Measurements from ENCODE around the gene FREM2.
A peak's percentile ranks its signal among the peaks of the same experiment; 100 is the strongest.

Gene FREM2

DNA sequence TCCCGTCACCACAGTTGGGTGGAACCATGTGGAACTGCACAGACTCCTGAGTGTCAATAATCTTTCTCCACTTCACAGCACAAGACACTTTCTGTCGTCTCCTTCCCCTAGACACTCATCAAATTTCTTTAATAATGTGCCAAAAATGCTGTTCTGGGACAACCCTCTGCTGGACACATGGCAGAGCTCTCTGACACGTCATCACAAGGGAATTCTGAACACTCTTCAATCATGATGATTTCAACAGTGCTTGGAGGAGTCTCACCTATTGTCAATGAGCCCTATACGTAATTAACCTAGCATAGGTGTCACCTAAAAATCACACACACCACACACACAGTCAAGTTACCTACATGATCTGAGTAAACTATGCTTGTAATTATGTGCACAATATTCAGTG lies 162.4 kb downstream of the FREM2 start:
- no peak for DNase-seq

DNA sequence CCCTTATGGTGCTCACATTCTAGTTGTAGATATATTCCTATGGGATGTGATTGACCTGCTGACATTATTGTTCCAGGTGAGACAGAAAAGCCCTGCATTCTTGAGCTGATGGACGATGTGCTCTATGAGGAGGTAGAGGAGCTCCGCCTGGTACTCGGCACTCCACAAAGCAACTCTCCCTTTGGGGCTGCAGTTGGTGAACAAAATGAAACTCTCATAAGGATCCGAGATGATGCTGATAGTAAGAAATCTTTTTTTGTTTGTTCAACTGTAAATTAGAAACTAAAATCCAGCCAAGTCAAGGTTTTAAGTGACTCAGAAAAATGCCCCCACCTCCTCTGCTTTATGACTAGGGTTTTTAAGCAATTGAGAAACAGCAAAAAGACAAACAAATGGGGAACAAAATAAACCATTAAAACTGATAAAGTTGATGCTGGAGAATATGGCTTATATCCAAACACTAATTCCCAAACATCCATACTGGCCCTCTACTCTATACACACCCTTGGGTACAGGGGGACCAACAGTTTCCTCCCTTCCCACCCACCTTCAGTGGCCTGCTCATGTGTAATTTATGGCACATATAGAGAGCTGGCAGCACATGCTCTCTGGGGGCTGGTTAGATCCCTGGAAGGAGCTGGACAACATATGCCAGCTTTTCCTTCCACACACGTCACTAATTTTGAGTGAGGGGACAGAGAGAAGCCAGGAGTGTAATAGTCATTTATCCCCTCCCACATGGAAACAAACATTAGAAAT lies 164.2 kb downstream of the FREM2 start:
- no peak for DNase-seq

DNA sequence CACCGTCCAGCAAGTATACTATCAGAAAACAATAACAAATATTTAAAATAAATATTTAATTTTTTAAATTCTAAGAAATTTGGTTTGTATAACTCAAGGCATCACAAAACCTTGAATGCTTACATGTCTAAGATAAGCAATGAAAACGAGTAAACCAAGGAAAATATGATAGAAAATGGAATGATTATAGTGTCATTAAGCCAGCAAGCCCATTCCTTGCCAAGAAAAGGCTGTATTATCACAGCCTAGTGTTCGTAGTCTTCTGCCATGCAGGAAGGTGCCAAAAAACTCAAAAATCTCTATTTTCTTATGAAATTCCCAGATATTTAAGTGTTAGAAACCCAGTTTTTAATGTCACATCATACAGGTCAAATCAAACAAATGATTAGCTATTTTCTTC lies 167.3 kb downstream of the FREM2 start:
- no peak for DNase-seq

DNA sequence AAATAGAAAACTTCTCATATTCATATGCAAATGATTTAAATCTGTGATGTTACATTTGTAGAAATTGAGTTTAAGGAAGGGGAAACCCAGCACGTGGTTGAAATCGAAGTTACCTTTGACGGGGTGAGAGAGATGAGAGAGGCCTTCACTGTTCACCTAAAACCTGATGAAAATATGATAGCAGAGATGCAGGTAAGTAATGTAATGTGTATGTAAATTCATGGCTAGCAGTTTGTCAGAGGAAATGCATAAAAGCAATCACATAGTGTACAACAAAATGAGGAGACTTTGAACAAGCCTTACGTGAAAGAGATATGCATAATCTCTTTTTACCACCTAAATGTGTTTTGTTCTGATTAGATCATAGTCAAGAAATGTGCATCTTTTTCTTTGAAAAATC lies 169.2 kb downstream of the FREM2 start:
- DNase-seq, result no peak

DNA sequence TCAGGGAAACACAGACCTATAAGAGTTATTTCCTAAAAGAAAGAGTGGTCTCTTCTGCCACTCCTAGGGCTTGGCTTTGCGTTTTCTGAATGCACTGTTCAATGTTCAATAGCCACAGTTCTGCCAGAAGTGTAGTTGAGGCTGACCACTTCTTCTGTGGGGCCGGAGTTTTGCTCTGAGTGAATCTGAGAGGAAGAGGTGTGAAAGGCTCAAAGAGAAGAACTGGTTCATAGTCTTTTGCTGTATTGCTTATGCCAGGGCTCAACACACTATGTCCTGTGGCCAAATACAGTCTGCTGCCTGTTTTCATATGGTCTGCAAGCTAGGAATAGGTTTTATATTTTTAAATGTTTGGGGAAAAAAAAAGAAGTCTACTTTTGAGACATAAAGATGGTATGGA lies 175.6 kb downstream of the FREM2 start:
- DNase-seq, result no peak

DNA sequence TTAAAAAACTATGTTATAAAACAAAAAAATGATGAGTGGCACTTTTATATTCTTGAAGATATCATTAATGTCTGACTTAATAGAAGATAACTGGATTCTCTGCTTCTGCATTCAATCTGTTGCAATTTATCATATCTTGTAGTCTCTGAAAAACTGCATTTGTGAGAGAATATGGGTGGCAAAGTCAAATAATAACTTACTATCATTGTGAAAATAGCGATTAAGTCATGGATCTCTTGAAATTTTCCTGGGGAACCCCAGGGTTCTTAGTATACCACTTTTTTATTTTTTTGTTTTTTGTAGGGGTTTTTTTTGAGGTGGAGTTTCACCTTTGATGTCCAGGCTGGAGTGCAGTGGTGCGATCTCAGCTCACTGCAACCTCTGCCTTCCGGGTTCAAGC lies 176.7 kb downstream of the FREM2 start:
- DNase-seq, result no peak

DNA sequence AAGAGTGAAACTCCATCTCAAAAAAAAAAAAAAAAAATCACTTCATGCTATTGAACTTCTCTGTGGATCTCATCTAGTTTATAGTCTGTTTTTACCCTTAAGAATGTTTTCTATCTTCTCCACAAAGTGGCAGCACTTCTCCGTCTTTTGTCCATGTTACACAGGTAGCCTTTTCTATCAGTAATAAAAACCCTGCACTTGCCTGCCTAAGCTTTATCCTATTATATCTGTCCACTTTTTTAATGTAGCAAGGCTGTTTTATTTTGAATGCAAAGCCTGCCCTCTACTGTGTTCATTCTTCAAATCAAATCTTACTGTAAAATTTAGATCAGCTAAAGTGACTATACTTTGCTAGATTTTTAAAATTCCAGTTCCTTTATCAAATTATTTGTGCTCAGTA lies 179.8 kb downstream of the FREM2 start:
- no peak for DNase-seq

DNA sequence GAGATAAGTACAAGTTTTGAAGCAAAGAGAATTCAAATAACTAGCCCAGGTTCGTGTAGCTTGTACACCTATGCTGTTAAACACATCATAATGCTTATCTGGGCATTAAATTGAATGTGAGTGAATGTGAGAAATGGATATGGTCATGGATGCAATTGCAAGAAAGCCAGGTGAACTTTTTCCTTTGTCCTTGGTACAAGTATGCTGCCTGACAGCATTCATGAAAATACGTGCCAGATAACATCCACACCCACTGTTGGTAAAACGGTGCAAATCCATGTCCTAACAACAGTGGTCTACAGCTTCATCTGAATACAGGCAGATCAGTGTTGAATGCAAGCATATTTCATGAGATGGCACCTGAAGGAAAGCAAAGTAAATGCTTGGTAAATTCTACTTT lies 181.5 kb downstream of the FREM2 start:
- DNase-seq, result no peak

DNA sequence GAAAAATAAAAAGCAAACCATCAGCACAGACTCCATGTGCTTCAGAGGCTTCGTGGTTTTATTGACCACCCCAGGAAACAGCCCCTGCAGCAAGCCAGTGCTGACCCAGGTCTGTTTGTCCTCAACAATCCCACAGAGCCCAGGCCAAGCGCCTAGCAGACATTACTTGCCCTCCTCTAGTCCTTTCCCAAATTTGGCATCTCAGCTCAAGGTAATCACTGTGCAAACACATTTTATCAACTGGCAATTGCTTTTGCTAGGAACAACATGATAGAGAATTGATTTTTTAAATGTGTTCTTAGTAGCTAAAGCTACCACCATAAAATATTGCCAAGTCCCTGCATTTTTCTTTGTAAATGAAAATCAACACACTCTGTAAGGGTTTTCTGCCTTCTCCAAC lies 182.0 kb downstream of the FREM2 start:
- DNase-seq, result no peak

DNA sequence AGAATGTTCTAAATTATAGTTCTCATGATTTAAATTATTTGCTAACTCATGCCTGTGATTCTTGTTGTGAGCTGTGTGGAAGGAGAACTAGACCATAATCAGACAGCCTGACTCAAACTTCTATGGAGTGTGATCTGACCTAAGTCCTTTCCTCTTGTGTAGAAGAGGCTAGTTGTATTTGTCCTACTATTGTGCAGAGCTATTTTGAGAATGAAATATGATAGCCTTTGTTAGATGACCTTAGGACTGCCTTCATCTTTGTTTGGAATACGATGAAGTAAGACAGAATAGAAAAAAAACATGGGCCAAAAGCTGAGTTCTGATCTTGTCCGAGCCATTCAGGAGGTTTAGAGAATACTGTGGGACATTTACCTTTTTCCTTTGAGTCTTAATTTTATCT lies 184.4 kb downstream of the FREM2 start:
- DNase-seq, result no peak

DNA sequence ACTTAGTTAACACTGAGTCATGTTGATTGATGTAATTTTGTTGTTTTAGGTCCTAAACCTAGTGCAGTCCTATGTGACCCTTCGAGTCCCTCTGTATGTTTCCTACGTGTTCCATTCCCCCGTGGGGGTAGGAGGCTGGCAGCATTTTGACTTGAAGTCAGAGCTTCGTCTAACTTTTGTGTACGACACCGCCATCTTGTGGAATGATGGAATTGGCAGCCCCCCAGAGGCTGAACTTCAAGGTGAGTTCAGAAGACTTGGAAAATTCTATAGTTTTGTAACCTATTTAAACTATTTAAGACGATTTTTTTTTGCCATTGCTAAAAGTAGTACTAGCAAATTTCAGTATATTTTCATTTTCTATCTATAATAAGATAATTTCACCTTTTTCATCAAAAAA lies 185.8 kb downstream of the FREM2 start:
- peak; percentile 6 for DNase-seq

DNA sequence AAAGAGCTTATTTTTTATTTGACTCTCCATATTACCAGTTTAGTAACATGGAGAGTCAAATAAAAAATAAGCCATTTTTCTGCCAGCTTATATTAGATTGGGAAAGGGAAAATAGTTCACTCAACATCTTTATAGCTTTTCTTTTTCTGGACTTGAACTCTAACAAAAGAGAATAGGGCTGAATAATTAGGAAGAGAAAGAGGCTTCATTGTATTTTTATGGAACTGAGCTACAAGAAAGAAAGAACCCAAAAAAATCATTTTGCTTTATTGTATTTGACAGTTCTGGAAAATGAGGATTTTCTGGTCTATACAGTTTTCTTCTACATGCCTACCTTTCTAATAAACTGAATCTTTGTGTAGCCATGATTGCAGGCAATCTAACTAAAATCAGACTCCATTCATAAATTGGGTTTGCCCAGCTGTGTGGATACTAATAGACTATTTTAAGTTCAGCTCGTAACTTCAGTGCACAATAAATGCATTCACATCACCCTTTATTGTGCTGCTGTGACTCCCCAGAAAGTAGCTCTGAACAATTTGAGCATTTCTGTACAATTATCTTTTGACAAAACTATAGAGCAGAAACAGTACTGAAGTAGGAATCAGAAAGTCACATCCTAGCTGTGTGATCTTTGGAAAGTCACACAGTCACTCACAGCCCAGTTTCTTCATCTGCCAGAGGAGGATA lies 188.5 kb downstream of the FREM2 start:
- no peak for DNase-seq

DNA sequence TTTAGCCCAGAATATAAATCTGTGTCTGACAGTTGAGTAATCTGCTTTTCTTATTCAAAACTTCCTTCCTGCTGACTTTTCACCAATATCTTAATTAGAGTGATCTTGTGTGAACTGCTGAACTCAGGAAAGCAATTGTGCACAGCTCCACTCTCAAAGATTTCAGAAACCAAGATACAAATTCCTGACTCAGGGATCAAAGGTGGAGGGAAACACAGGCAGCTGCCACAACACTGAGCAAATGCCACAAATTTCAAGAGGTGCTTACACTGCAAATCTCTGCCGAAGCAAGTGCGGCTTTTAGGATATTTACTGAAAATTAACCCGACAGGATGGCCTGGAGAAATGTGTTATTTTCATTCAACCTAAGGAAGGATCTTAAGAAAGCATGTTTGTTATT lies 192.4 kb downstream of the FREM2 start:
- DNase-seq, result no peak

DNA sequence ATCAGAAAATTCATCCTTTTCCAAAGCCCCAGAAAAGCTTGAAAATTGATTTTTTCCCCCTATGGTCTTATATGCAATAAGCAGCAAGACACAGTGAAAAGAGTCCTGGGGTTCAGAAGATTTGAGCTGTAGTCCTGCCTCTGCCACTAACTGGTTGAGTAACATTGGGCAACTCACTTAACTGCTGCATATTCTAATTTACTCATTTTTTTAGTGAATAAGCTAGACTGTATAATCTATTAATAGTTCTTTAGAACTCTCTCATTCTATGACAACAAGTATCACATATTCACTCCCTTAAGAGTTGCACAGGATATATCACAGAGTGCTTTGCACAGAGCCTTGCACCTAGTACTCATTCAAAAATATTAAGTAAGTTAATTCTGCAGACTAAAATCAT lies 192.9 kb downstream of the FREM2 start:
- DNase-seq, result no peak

DNA sequence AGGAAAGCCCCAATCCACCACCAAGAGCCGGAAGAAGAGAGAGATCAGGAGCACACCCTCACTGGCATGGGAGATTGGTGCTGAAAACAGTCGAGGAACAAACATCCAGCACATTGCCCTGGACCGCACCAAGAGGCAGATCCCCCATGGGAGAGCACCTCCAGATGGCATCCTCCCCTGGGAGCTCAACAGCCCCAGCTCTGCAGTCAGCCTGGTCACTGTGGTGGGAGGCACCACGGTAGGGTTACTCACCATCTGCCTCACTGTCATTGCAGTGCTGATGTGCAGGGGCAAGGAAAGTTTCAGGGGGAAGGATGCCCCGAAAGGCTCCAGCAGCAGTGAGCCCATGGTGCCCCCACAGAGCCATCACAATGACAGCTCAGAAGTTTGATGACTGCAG lies 193.5 kb downstream of the FREM2 start:
- no peak for DNase-seq

DNA sequence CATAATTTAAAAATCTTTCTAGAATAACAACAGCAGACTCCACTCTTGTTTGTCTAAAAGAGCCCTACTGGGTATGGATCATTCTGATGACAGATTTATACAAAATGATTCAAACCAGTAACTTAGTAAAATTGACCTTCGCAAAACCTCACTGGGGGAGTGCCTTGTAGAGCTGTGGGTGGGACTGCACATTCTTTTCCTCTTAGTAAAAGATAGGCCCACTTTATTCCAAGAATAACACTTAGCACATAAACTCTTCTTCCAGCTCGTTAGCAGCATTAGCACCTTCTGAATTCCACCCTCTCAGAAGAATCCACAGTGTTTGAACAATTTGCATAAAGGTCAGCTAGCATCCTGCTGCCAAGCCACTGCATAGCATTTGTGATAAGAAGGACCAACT lies 196.9 kb downstream of the FREM2 start:
- DNase-seq, result no peak

DNA sequence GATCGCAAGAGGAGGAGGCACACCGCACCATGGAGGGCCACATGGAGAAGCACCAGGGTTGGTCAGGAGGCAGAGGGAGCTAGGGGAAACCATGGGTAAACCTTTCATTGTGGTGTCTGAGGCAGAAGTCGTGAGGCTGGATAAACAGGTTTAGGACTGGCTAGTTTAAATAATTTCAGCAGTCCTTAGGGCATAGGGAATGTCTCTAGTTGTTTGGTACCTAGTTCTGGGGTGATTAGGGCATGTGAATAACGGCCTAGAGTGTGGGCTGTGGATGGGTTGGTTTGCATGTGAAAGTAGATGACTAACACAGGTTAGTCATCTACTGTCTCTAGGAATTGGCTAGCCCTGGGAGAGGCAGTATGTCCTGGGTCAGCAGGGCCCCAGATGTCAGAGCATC lies 201.4 kb downstream of the FREM2 start:
- no peak for DNase-seq

DNA sequence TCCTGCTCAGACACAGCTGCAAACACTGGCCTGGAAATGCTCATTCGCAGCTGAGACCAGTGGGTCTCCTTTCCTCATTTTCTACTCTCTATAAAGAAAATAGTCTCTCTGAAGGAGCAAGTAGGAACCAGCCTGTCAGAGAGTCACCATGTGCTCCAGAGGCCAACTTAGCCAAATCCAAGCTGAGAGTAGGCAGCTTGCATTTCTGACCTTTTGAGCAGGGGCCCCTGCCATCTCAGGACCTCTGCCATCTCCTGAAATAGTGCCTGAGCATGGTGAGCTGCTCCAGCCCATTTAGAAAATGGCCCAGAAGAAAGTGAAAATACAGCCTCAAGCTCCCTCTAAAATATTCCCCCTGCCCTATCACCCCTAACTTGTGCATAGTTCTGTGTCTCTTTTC lies 208.2 kb downstream of the FREM2 start:
- DNase-seq, result no peak

DNA sequence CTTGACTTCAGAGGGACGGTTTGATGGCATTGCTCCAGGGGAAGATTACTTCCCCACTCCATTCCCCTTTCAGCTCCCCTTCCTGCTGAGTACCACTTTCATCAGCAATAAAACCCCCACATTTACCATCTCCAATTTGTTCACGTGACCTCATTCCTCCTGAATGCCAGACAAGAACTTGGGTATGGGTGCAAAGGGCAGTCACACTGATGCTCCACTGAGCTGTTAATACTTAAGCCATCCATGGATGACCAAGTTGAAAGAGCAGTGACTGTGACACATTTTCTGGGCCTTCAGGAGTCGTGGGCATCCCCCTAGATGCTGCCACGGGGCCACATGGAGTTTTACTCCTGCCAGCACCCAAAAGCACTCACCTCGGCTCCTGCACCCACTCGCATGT lies 210.6 kb downstream of the FREM2 start:
- no peak for DNase-seq

DNA sequence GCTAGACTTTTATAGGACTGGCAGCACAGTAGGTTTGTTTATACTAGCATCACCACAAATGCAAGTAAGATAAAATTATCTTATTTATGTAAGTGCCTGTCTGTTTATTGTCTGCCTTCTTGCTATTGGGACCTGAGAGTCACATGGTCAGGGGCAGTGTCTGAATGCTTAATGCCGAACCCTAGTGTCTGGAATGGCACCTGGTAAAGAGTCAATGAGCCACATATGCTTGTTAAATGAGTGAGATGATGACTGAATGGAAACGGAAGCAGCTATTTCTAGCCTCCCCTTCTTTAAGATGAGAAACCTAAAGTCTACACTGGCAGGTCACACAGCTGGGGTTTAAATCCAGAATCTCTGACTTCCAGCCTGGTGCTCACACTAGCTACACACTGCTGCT lies 211.6 kb downstream of the FREM2 start:
- DNase-seq, result no peak

DNA sequence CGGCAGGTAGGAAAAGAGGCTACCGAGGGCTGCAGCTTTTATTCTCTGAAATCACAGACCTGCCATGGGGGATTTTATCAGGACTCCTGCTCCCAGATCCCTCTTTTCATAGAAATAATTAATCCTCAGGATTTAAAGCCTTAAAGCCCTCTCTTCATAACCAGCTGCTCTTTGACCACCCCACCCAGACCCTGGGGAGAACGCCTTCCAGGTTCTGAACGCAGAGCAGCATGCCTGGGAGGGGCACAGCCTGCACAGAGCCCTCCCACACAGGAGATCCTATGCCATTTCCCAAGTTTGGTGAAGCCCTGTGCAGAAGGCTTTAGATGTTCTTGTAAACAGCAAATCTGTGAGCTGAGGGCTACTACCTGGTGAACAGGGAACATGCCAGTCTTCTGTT lies 212.7 kb downstream of the FREM2 start:
- no peak for DNase-seq

DNA sequence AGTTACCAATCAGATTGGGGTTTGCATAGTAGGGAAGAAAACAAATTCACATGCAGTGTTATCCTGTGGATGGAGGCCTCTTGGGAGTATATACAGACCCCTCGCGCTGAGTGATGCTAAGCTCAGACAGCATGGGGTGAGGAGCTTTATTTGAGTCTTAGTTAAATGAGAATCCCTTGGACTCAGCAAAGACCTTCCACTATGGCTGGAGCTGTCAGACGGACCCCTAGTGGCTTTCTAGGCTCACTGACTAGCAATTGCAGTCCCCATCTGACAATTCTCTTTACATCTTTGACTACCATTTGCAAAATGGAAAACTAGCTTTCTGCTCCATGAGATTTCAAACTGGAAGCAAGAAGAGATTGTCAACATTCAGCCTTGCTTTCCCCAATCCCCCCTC lies 213.3 kb downstream of the FREM2 start:
- no peak for DNase-seq

DNA sequence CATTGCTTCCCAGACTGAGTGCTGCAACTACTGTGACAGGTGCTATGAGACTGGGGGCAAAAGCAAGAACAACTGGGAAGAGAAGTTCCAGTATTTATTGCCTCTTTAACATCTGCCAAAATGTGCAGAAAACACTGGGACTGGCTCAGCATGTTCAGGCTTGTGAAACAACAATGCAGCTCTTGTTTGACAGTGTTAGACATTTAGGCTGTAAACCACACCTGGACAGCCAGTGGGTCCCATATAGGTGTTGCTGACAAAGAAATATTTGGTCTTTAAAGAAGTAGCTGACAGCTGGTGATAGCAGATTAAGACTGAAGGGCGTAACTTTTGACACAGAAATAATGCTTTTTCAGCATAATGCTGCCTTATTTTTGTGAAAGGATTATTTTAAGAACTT lies 215.7 kb downstream of the FREM2 start:
- peak; percentile 44 for DNase-seq

DNA sequence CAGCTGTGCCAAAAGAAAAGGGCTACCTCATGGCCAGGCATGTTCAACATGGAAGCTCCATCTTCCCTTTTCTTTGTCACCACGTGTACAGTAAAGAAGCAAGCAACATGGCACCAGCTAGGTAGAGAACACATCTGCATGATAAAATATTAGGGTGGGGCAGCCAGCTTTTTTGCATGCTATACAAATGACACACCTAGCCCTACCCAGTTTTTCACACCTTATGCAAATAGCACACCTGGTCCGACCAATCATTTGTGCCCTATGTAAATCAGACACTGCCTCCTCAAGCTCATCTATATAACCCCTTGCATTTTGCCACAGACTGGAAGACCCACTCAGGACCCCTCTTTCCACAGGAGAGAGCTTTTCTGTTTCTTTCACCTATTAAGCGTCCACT lies 218.2 kb downstream of the FREM2 start:
- DNase-seq, result no peak

DNA sequence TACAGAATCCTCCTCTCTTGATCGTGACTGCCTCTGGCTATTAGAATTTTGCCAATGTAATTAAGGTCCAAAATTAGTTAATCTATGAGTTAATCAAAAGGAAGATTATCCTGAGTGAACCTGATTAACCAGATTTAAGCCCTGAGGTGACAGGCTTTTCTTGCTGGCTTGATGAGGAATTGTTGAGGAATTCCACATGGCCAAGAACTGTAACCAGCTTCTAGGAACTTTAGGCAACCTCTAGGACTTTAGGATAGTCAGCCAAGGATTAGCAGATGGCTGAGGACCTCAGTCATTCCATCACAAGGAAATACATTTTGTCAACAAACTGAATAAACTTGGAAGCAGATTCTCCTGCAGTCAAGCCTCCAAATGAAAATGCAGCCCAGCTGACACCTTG lies 219.0 kb downstream of the FREM2 start:
- DNase-seq, result no peak
